Ectodermal cell (in vitro differentiated cells): ENCODE measurements around the gene POLN. TPM values are rescaled to one million over a fixed set of nuclear protein-coding genes. Genes with fewer than 3 reads are reported as not detected.

Source experiments
- H3K27ac ChIP-seq: 2 replicates; pipeline ENCODE4 v1.7.0; 2013; ENCODE audit warnings: mild to moderate bottlenecking, low read depth, low read length; ENCODE audit not compliant: insufficient read depth, poor library complexity, severe bottlenecking
- H3K27me3 ChIP-seq: 2 replicates; pipeline ENCODE4 v1.7.0; 2013; ENCODE audit warnings: mild to moderate bottlenecking, low read length; ENCODE audit not compliant: insufficient read depth, control insufficient read depth, poor library complexity, severe bottlenecking
- H3K36me3 ChIP-seq: one replicate; pipeline ENCODE4 v1.7.0; 2013; ENCODE audit warnings: low read length; ENCODE audit not compliant: control insufficient read depth, insufficient read depth
- H3K4me1 ChIP-seq: one replicate; pipeline ENCODE4 v1.7.0; 2013; ENCODE audit warnings: low read length; ENCODE audit not compliant: control insufficient read depth, insufficient read depth
- H3K4me3 ChIP-seq: 2 replicates; pipeline ENCODE4 v1.7.0; 2013; ENCODE audit warnings: low read depth, low read length, control low read depth; ENCODE audit not compliant: insufficient read depth
- H3K9me3 ChIP-seq: 2 replicates; pipeline ENCODE4 v1.7.0; 2013; ENCODE audit warnings: mild to moderate bottlenecking, low read length, moderate library complexity; ENCODE audit not compliant: control insufficient read depth
- whole genome bisulfite sequencing, 2 experiments: methylation state at CpG; one replicate each; pipeline ENCODE4 v1.1.7; 2013; ENCODE audit warnings: missing lambda C conversion rate in 2 of 2; 5-methylcytosine and 5-hydroxymethylcytosine counted together
- polyA plus RNA-seq, 4 experiments: library from polyadenylated mRNA; stranded (reverse); fragments of 50-300 nt; gene quantifications; one replicate each; pipeline ENCODE4 v1.2.3, GENCODE V29; 2013

The POLN gene
- polyA plus RNA-seq (2013, experiment 1 of 4), result 2.0 TPM
- polyA plus RNA-seq (2013, experiment 2 of 4), result 2.9 TPM
- polyA plus RNA-seq (2013, experiment 3 of 4), result 1.2 TPM
- 1.6 TPM for polyA plus RNA-seq (2013, experiment 4 of 4)

DNA sequence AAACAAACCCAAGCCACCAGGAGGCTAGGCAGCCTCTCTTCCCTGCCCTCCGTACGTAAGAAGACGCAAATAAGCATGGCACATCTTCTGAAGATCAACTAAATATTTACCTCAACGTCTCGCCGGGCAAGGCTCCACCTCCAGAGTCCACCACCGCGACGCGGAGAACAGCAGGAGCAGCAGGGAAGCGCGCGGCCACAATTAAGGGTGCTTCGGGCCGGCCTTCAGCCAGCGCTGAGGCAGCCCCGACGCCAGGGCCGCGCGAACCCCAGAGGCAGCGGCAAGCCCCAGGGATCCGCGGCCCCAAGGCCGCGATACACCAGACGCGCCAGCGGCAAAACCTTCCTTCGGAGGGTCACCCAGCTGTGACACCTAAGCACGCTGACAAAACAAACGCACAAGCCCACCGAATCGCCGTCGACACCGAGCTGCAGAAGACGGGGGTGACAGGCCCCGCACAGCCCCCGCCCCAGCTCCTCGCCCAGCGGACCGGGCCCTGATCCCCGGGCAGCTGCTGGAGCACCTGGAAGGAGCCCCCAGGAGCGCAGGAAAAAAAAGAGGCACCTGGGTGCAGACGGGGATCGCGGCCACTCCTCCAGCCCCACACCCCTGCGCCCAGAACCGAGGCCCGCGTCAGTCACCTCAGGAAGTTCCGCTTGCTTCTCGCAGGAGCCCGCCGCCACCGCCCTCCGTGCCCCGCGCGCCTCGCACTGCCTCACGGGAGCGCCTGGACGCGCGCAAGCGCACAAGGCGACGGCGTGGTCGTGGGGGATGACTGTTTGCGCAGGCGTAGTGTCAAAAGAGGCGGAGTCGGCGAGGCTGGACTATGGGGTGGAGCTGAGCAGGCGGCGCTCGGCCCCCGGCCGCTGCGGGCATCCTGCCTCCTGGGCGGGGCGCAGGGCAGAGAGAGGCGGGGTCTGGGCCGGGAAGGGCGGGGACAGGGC lies at the start of gene POLN, which contains the start of gene HAUS3:
Gene POLN (minus strand): TSS at position 712 of the 944 bp plus-strand sequence. CDS start 12,890 bp downstream, outside the sequence.
Gene HAUS3 (minus strand): TSS at position 712 of the 944 bp plus-strand sequence. CDS start 1,175 bp downstream, outside the sequence.
- H3K4me1 ChIP-seq, result peaks cover 17% of the 10 kb centered on the region
- WGBS, 2 experiments, result 0% methylated on average over 88 of the region's 88 CpGs
- H3K36me3 ChIP-seq, result no peaks in the 10 kb centered on the region
- no peaks in the 10 kb centered on the region for H3K9me3 ChIP-seq
- H3K27me3 ChIP-seq, result no peaks in the 10 kb centered on the region
- H3K27ac ChIP-seq, result no peak within 1 kb of the TSS
- peak within 1 kb of the TSS; percentile 79 for H3K4me3 ChIP-seq

DNA sequence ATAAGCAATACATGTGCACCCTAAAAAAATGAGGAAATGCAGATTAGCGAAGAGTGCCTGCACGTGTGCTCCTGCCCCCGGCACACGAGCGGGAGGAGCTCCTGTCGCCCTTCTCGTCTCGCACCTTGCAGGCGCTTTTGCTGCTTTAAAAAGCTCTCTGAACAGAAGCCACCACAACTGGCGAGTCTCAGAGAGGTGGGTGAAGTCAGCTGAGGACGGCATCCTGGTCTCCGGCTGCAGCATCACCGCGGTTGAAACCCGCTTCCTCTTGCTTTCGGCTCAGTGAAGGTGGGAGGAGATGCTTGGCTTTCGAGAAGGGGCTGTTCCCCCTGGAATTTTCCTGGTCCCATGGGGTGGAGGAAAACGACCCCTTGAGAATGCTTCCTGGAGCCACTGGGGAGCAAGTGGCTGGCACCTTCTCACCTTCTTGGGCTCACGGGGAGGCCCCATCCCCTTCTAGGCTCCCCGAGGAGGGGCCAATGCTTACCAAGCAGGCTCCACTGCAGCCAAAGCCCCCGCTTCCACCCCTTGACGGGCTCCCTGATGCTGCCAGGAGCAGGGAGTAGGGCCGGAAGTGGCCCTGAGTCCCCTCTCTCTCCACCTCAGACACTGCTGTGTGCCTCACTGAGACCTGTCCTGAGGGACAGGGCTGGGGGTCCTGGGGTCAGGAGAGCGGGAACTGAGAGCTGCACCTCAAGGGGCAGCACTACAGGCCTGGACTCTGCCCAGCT lies 49.2 kb upstream of the POLN start:
- 85 to 87% methylated on average over 24 of the region's 24 CpGs for WGBS, 2 experiments
- H3K9me3 ChIP-seq, result no peaks in the 10 kb centered on the region
- peaks cover 17% of the 10 kb centered on the region for H3K4me1 ChIP-seq
- H3K4me3 ChIP-seq, result no peak overlapping the region
- H3K27ac ChIP-seq, result no peak overlapping the region
- no peaks in the 10 kb centered on the region for H3K27me3 ChIP-seq
- H3K36me3 ChIP-seq, result no peaks in the 10 kb centered on the region

DNA sequence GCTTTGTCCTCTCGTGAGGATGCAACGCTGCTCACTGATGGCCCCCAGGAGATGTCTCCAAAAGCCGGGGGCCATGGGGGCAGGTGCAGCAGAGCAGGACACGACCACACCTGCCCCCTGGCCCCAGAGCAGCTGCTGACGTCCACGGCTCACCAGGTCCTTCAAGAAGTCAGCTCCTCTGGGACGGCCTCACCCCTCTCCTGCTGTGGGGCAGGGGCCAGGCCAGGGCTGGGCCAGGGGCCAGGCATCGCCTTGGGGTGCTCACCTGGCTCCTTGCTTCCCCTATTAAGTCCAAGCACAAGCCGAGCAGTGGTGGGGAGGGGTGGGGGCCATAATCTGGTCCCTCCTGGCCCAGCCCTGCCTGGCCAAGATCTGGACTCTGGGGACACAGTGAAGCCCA lies 48.6 kb upstream of the POLN start:
- H3K4me3 ChIP-seq, result no peak overlapping the region
- peaks cover 23% of the 10 kb centered on the region for H3K4me1 ChIP-seq
- 90 to 92% methylated on average over 9 of the region's 9 CpGs for WGBS, 2 experiments

GRCh38 chr4:2289955-2290333 lies 48.0 kb upstream of the POLN start:
- 92 to 93% methylated on average over 11 of the region's 11 CpGs for WGBS, 2 experiments
- Histone ChIP-seq H3K4me3 (no peak overlapping the region), H3K36me3 (no peaks in the 10 kb centered on the region), H3K9me3 (no peaks in the 10 kb centered on the region), H3K27ac (no peak overlapping the region), H3K4me1 (peaks cover 24% of the 10 kb centered on the region), H3K27me3 (no peaks in the 10 kb centered on the region)

More for the DNA sequence above, 48.6 kb upstream of the POLN start:
- Histone ChIP-seq H3K36me3 (no peaks in the 10 kb centered on the region), H3K27ac (no peak overlapping the region), H3K27me3 (no peaks in the 10 kb centered on the region), H3K9me3 (no peaks in the 10 kb centered on the region)

- 91 to 92% methylated on average over 14 of the region's 14 CpGs for WGBS, 2 experiments
- Histone ChIP-seq H3K4me3 (no peak overlapping the region), H3K27me3 (no peaks in the 10 kb centered on the region), H3K9me3 (no peaks in the 10 kb centered on the region), H3K4me1 (peaks cover 24% of the 10 kb centered on the region), H3K36me3 (no peaks in the 10 kb centered on the region), H3K27ac (no peak overlapping the region)
Observed at GRCh38 chr4:2289311-2289954, 47.5 kb upstream of the POLN start.

GRCh38 chr4:2288051-2288541 lies 46.2 kb upstream of the POLN start:
- H3K27ac ChIP-seq, result no peak overlapping the region
- H3K4me3 ChIP-seq, result no peak overlapping the region
- no peaks in the 10 kb centered on the region for H3K36me3 ChIP-seq
- no peaks in the 10 kb centered on the region for H3K9me3 ChIP-seq
- no peaks in the 10 kb centered on the region for H3K27me3 ChIP-seq
- 93 to 95% methylated on average over 10 of the region's 10 CpGs for WGBS, 2 experiments
- H3K4me1 ChIP-seq, result peaks cover 24% of the 10 kb centered on the region

GRCh38 chr4:2287594-2287915 lies 45.6 kb upstream of the POLN start:
- Histone ChIP-seq H3K4me3 (no peak overlapping the region), H3K27ac (no peak overlapping the region), H3K27me3 (no peaks in the 10 kb centered on the region), H3K9me3 (no peaks in the 10 kb centered on the region), H3K4me1 (peaks cover 24% of the 10 kb centered on the region), H3K36me3 (no peaks in the 10 kb centered on the region)
- WGBS, 2 experiments, result 84 to 87% methylated on average over 9 of the region's 9 CpGs

GRCh38 chr4:2286904-2287593 lies 45.1 kb upstream of the POLN start:
- H3K27me3 ChIP-seq, result no peaks in the 10 kb centered on the region
- 77 to 78% methylated on average over 19 of the region's 19 CpGs for WGBS, 2 experiments
- H3K4me3 ChIP-seq, result no peak overlapping the region
- no peaks in the 10 kb centered on the region for H3K9me3 ChIP-seq
- no peak overlapping the region for H3K27ac ChIP-seq
- no peaks in the 10 kb centered on the region for H3K36me3 ChIP-seq
- H3K4me1 ChIP-seq, result peaks cover 24% of the 10 kb centered on the region

DNA sequence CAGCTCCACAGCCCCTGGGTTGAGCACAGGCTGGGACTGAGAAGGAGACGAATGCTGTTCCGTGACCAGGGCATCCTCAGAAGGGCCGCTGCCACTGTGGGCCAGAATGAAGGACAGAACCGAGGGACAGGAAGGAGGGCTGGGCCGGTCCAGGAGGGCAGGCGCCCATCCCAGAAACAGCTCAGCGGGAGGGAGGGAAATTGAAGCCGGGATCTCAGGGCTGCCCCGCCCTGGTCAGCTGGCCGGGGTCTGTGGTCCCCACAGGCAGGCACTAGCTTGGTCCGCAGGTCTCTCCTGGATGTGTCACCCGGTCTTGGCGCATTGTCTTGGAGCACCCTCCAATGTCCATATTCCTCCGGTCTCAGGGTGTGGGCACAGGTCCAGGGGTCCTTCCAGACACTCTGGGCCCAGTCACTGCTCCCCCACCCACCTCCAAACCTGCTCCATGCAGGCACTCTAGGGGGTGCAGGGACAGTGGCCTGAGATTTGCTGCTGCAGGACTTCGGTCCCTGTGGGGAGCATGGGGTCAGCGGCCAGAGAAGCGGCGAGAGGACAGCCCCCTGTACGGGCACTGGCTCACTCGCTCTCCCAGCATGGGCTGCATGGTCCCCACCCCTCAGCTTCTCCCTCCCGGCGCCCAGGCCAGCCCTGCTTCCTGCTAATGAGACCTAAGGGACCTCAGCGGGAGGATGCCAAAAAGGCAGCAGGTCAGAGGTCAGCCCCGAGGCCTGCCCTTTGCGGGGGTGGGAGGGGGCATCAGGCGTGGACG lies 43.9 kb upstream of the POLN start:
- no peaks in the 10 kb centered on the region for H3K9me3 ChIP-seq
- no peak overlapping the region for H3K27ac ChIP-seq
- H3K4me1 ChIP-seq, result peaks cover 24% of the 10 kb centered on the region
- WGBS, 2 experiments, result 86 to 87% methylated on average over 27 of the region's 27 CpGs
- H3K27me3 ChIP-seq, result no peaks in the 10 kb centered on the region
- no peaks in the 10 kb centered on the region for H3K36me3 ChIP-seq
- no peak overlapping the region for H3K4me3 ChIP-seq
